Activated CD8-positive, alpha-beta T cell treated with anti-CD3 and anti-CD28 coated beads, Interleukin-2, amount 10 ng/mL, durations not matched to agents 7 days and 5 days (primary cell): ENCODE results near the gene KCP. TPM values are rescaled to one million over a fixed set of nuclear protein-coding genes. Genes with fewer than 3 reads are reported as not detected.

ENCODE experiments used
- ATAC-seq: fragments of 150-1000 bp; cut with Tn5 transposase; one replicate; pipeline ENCODE4 v1.10.0; 2021; ENCODE audit warnings: moderate library complexity
- CTCF ChIA-PET: fragments of 350-600 bp; sonication (Branson Sonifier 250); formaldehyde crosslinking; loops from one replicate; lab custom pipeline; 2021; ENCODE audit warnings: antibody characterized with exemption; lab: Charles Lee
- POLR2A ChIA-PET: fragments of 350-600 bp; sonication (Branson Sonifier 250); formaldehyde crosslinking; loops from one replicate; lab custom pipeline; 2021; ENCODE audit warnings: antibody characterized with exemption; lab: Charles Lee
- DNase-seq: peaks from one replicate; pipeline ENCODE4 v3.0.0-alpha.2; 2020
- H3K27ac Mint-ChIP-seq: one replicate; pipeline ENCODE4 v1.8.0; 2021; ENCODE audit warnings: mild to moderate bottlenecking, mixed read lengths
- H3K27me3 Mint-ChIP-seq: one replicate; pipeline ENCODE4 v1.8.0; 2021; ENCODE audit warnings: low read depth, mixed read lengths
- H3K36me3 Mint-ChIP-seq: one replicate; pipeline ENCODE4 v1.8.0; 2021; ENCODE audit warnings: low read depth, mixed read lengths
- H3K4me1 Mint-ChIP-seq: one replicate; pipeline ENCODE4 v1.8.0; 2021; ENCODE audit warnings: low read depth, mixed read lengths
- H3K4me3 Mint-ChIP-seq: one replicate; pipeline ENCODE4 v1.8.0; 2021; ENCODE audit warnings: mild to moderate bottlenecking, mixed read lengths
- H3K9me3 Mint-ChIP-seq: one replicate; pipeline ENCODE4 v1.8.0; 2022; ENCODE audit warnings: mixed read lengths; ENCODE audit not compliant: insufficient read depth
- total RNA-seq, 2 experiments: library from RNA; stranded (reverse); gene quantifications; one replicate each; pipeline ENCODE4 v1.2.3, GENCODE V29; 2021

KCP gene
- total RNA-seq, 2 experiments from 2014 or later, result 0.21 TPM; not detected in 1

DNA sequence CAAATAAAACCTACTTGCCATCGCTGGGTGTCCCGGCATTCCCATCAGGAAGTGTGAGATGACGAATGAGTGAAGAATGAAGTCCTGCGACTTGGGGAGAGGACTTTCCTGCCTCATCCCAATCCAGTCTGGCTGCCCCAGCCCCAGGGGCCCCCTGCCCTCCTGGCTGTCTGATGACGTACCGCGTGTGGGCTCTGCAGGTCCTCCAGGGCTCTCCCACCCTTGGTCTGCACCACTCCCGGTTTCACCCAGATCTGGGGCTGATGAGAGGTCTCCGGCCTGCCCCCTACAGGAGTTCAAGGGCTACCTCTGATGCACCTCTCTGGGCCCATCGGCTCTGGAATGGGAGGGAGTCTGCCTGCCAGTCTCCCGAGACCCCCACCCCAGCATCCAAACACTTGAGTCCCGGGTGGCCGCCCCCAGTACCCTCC is 38.1 kb downstream of the KCP start:
- Mint-ChIP-seq H3K27me3 (peaks cover 20% of the 10 kb centered on the region), H3K36me3 (no peaks in the 10 kb centered on the region), H3K4me1 (peaks cover 9% of the 10 kb centered on the region), H3K27ac (no peak overlapping the region), H3K4me3 (no peak overlapping the region), H3K9me3 (no peaks in the 10 kb centered on the region)
- DNase-seq (no peak), ATAC-seq (no peak)
- ChIA-PET CTCF (interaction anchor here (3.8 kb wide), 1 partner anchor 10 kb away, joined by 15 read pairs; the partner anchor contains the start of gene ATP6V1F), POLR2A (interaction anchor here (1.4 kb wide), 1 partner anchor 9 kb away, joined by 5 read pairs; the partner anchor contains the start of gene ATP6V1F)

- ATAC-seq, result no peak
- peak overlapping the region; percentile 18 for H3K4me3 Mint-ChIP-seq
- no peak overlapping the region for H3K27ac Mint-ChIP-seq
- peaks cover 7% of the 10 kb centered on the region for H3K36me3 Mint-ChIP-seq
- peaks cover 20% of the 10 kb centered on the region for H3K27me3 Mint-ChIP-seq
- CTCF ChIA-PET, result interaction anchor here (1.5 to 3.8 kb wide), 2 partner anchors 8 to 12 kb away, joined by 9 to 15 read pairs; partner anchors contain the start of gene ATP6V1F
- H3K4me1 Mint-ChIP-seq, result peaks cover 7% of the 10 kb centered on the region
- DNase-seq, result no peak
- POLR2A ChIA-PET, result no interaction called here
- H3K9me3 Mint-ChIP-seq, result no peaks in the 10 kb centered on the region
These were observed 39.5 kb downstream of the KCP start for GRCh38 chr7:128871050-128871449.

DNA sequence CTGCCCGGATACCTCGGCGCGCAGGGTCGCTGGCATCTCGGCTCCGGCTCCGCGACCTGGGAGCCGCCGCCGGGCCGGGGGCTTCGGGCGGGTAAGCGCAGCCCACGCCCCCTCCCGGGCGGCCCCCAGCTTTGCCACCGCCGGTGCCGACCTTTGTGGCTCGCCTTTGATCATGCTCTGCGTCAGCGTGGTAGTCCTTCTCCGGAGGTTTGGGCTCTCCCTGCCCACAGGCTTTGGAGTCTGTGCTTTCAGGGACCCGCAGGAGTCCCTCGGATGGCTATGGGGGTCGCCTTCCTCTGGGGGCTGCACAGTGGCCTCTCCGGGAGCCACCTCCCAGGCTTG is 40.6 kb downstream of the KCP start:
- Mint-ChIP-seq H3K27ac (no peak overlapping the region), H3K9me3 (no peaks in the 10 kb centered on the region), H3K27me3 (peaks cover 20% of the 10 kb centered on the region), H3K4me3 (peak overlapping the region; percentile 68), H3K36me3 (peaks cover 16% of the 10 kb centered on the region), H3K4me1 (peaks cover 10% of the 10 kb centered on the region)
- ATAC-seq, result no peak
- POLR2A ChIA-PET, result no interaction called here
- DNase-seq, result peak; percentile 29
- CTCF ChIA-PET, result interaction anchor here (1.1 to 3.8 kb wide), 2 partner anchors 7 to 13 kb away, joined by 7 to 15 read pairs; partner anchors contain the start of gene ATP6V1F

- ChIA-PET POLR2A (interaction anchor here (1.4 kb wide), 1 partner anchor 13 kb away, joined by 3 read pairs; no protein-coding TSS in a partner anchor), CTCF (interaction anchor here (0.7 to 3.8 kb wide), 4 partner anchors 6 to 14 kb away, joined by 3 to 15 read pairs (median 6); partner anchors contain the start of gene ATP6V1F)
- Mint-ChIP-seq H3K4me3 (peak overlapping the region; percentile 56), H3K9me3 (no peaks in the 10 kb centered on the region), H3K36me3 (peaks cover 18% of the 10 kb centered on the region), H3K27me3 (peaks cover 20% of the 10 kb centered on the region), H3K27ac (no peak overlapping the region), H3K4me1 (peaks cover 14% of the 10 kb centered on the region)
- ATAC-seq, result peak; percentile 89
- DNase-seq, result peak; percentile 58
These were observed 41.2 kb downstream of the KCP start for GRCh38 chr7:128869138-128869943.

DNA sequence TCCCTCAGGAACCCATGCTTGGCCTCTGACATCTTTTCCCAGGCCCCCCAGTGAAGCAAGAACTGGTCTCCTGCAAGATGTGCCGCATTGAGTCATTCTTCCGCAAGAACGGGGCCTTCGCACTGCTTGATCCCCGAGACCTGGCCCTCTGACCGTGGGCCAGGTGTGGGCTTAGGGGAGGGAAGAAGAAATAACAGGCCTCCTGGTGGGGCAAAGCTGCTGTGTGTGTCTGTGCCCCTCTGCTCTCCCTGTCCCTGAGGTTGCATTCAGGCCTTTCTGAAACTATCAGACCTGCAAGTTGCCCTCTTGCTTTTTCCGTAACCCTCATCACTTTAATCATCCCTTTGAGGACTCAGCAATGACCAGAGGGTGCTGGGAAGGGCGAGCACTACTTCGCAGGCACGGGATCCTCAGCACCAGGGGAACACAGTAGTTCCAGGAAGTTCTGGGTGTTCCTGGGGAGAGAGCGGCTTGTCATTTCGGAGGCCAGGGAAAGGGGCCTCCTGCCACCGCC is 41.8 kb downstream of the KCP start:
- ATAC-seq, result no peak
- H3K9me3 Mint-ChIP-seq, result no peaks in the 10 kb centered on the region
- CTCF ChIA-PET, result interaction anchor here (1.5 to 2.2 kb wide), 2 partner anchors 11 to 15 kb away, joined by 4 to 21 read pairs; no protein-coding TSS in a partner anchor
- POLR2A ChIA-PET, result interaction anchor here (1.4 kb wide), 1 partner anchor 13 kb away, joined by 3 read pairs; no protein-coding TSS in a partner anchor
- H3K27me3 Mint-ChIP-seq, result peaks cover 20% of the 10 kb centered on the region
- peak overlapping the region; percentile 34 for H3K4me3 Mint-ChIP-seq
- peaks cover 19% of the 10 kb centered on the region for H3K36me3 Mint-ChIP-seq
- peaks cover 17% of the 10 kb centered on the region for H3K4me1 Mint-ChIP-seq
- no peak overlapping the region for H3K27ac Mint-ChIP-seq
- DNase-seq, result no peak

GRCh38 chr7:128867842-128868623 is 42.5 kb downstream of the KCP start:
- POLR2A ChIA-PET, result interaction anchor here (1.4 kb wide), 1 partner anchor 14 kb away, joined by 3 read pairs; no protein-coding TSS in a partner anchor
- H3K27ac Mint-ChIP-seq, result no peak overlapping the region
- CTCF ChIA-PET, result interaction anchor here (1.5 to 2.2 kb wide), 2 partner anchors 11 to 15 kb away, joined by 4 to 21 read pairs; no protein-coding TSS in a partner anchor
- H3K9me3 Mint-ChIP-seq, result no peaks in the 10 kb centered on the region
- peaks cover 20% of the 10 kb centered on the region for H3K27me3 Mint-ChIP-seq
- H3K36me3 Mint-ChIP-seq, result peaks cover 20% of the 10 kb centered on the region
- H3K4me3 Mint-ChIP-seq, result no peak overlapping the region
- peaks cover 19% of the 10 kb centered on the region for H3K4me1 Mint-ChIP-seq
- DNase-seq (no peak), ATAC-seq (no peak)

DNA sequence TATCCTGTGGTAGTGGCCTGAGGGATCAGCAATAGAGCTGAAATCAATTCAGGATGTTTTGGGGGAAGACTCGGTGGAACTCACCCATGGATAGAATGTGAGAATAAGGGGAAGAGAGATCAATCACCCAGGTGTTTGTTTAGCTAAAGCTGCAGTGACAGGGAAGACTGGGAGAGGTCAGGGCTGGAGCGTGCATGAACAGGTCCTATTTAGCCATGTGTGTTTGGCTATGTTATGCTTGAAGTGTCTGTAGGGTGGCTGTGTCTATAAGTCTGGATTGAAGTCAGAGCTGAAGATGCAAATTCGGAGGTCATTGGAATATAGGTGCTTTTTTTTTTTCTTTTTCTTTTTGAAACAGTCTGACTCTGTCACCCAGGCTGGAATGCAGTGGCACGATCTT is 43.3 kb downstream of the KCP start:
- peaks cover 23% of the 10 kb centered on the region for H3K4me1 Mint-ChIP-seq
- ATAC-seq, result no peak
- H3K27ac Mint-ChIP-seq, result no peak overlapping the region
- peaks cover 23% of the 10 kb centered on the region for H3K36me3 Mint-ChIP-seq
- POLR2A ChIA-PET, result no interaction called here
- no peak overlapping the region for H3K4me3 Mint-ChIP-seq
- no peak for DNase-seq
- CTCF ChIA-PET, result interaction anchor here (2.2 kb wide), 1 partner anchor 16 kb away, joined by 21 read pairs; no protein-coding TSS in a partner anchor
- no peaks in the 10 kb centered on the region for H3K9me3 Mint-ChIP-seq
- peaks cover 20% of the 10 kb centered on the region for H3K27me3 Mint-ChIP-seq

DNA sequence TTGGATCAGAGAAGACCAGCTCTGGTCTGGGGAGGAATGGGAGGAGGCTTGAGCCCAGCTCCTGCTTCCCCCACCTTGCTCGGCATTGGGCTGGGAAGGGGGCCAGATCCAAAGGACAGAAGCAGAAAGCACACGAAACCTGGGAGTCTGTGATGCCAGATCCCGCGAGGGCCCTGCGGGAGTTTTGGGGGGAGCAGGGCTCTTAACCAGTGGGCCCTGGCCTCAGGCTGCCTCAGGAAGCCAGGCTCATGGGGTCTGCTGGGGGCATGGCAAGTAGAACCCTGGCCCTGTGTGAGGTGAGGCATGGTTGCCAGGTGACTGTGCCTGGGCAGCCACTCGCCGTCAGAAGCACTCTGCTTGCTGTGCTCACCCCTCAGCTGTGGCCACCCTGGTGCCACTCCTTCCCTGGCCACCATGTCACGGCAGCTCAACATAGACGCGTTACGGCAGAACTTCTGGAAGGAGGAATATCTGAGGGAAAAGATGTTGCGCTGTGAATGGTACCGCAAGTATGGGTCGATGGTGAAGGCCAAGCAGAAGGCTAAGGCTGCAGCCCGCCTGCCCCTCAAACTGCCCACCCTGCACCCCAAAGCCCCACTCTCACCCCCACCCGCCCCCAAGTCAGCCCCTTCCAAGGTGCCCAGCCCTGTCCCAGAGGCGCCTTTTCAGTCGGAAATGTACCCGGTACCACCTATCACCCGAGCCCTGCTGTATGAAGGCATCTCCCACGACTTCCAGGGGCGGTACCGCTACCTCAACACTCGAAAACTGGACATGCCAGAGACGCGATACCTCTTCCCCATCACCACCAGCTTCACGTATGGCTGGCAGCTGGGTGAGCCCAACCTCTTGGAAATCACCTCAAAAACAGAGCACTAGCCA is 44.3 kb downstream of the KCP start:
- Mint-ChIP-seq H3K9me3 (no peaks in the 10 kb centered on the region), H3K4me3 (no peak overlapping the region), H3K27ac (no peak overlapping the region), H3K36me3 (peaks cover 23% of the 10 kb centered on the region), H3K27me3 (peaks cover 13% of the 10 kb centered on the region), H3K4me1 (peaks cover 26% of the 10 kb centered on the region)
- ChIA-PET POLR2A (no interaction called here), CTCF (interaction anchor here (2.2 kb wide), 1 partner anchor 17 kb away, joined by 21 read pairs; no protein-coding TSS in a partner anchor)
- ATAC-seq (no peak), DNase-seq (no peak)

DNA sequence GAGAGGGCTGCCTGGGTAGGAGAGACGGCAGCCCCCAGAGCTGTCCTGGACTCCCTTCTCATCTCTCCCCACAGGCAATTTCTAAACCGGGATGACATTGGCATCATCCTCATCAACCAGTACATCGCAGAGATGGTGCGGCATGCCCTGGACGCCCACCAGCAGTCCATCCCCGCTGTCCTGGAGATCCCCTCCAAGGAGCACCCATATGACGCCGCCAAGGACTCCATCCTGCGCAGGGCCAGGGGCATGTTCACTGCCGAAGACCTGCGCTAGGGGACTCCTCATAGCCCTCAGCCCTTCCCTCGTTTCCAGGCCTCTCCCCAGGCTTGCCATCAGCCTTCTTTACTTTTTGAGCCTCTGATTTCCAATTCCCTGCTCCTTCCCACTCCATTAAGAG is 45.2 kb downstream of the KCP start:
- CTCF ChIA-PET, result no interaction called here
- Mint-ChIP-seq H3K4me3 (no peak overlapping the region), H3K36me3 (peaks cover 23% of the 10 kb centered on the region), H3K4me1 (peaks cover 24% of the 10 kb centered on the region), H3K9me3 (no peaks in the 10 kb centered on the region), H3K27me3 (peaks cover 6% of the 10 kb centered on the region), H3K27ac (no peak overlapping the region)
- POLR2A ChIA-PET, result no interaction called here
- ATAC-seq (no peak), DNase-seq (no peak)

DNA sequence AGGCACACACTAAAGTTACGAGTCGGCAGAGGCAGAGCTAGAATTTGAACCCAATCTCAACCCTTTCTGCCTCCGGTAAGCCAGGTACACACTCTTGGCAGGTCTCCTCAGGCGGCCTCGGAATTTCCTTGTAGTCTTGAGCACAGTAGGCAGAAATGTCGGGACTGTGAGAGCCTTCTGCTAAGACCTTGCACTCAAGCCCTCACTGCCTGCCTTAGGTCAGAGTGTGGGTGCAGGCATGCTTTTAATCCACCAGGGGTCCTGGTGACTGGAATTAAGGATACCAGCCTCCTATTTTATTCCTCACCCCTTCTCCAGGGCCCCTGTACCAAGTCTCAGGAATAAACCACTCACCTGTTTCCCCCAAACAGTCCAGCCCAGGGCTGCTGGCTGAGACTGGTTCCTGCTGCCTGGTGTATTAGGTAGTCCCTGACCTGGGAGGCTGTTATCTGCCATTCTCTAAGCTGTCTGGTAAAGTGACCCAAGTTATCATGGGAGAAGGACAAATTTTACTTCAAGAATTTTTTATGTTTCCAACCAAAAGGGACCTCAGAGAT is 47.0 kb downstream of the KCP start:
- Mint-ChIP-seq H3K36me3 (peaks cover 23% of the 10 kb centered on the region), H3K4me1 (peaks cover 19% of the 10 kb centered on the region), H3K9me3 (no peaks in the 10 kb centered on the region), H3K27ac (peak overlapping the region; percentile 92), H3K4me3 (peak overlapping the region; percentile 90), H3K27me3 (peaks cover 2% of the 10 kb centered on the region)
- ATAC-seq (peak; percentile 59), DNase-seq (peak; percentile 69)
- ChIA-PET POLR2A (interaction anchor here (0.5 to 1.4 kb wide), 4 partner anchors 9 to 191 kb away, joined by 3 to 6 read pairs (median 5); partner anchors contain the start of gene TNPO3), CTCF (interaction anchor here (1.0 to 6.4 kb wide), 17 partner anchors 8 to 436 kb away, joined by 3 to 118 read pairs (median 5); partner anchors contain the start of genes AHCYL2 and TNPO3)
